HCEC 1CT (cell line): Measurements from ENCODE around the gene RCAN1.

Experiments used
- DNase-seq: peaks from one replicate; pipeline ENCODE4 v3.0.0-alpha.2; 2017

Gene RCAN1

GRCh38 chr21:34614628-34615486, at the start of gene RCAN1:
Gene RCAN1, minus strand, starts transcription at chr21:34615113. Its CDS starts 102 bp downstream, at chr21:34615011.
- DNase-seq: peak; percentile 92

- no peak for DNase-seq
These were observed 46.9 kb upstream of the RCAN1 start for GRCh38 chr21:34661848-34662247.

- no peak for DNase-seq
These were observed 38.6 kb upstream of the RCAN1 start for GRCh38 chr21:34653522-34653921.

GRCh38 chr21:34651642-34652041, 36.7 kb upstream of the RCAN1 start:
- no peak for DNase-seq

- no peak for DNase-seq
These were observed 36.0 kb upstream of the RCAN1 start for GRCh38 chr21:34650861-34651431.

- no peak for DNase-seq
These were observed 34.5 kb upstream of the RCAN1 start for GRCh38 chr21:34649400-34649799.

GRCh38 chr21:34648739-34649297, 33.9 kb upstream of the RCAN1 start:
- DNase-seq: no peak

GRCh38 chr21:34647555-34647954, 32.6 kb upstream of the RCAN1 start:
- no peak for DNase-seq

- no peak for DNase-seq
These were observed 29.9 kb upstream of the RCAN1 start for GRCh38 chr21:34644825-34645224.

- no peak for DNase-seq
These were observed 27.5 kb upstream of the RCAN1 start for GRCh38 chr21:34642211-34643075.

- DNase-seq: peak; percentile 69
These were observed 25.9 kb upstream of the RCAN1 start for GRCh38 chr21:34640858-34641257.

- peak; percentile 26 for DNase-seq
These were observed 25.2 kb upstream of the RCAN1 start for GRCh38 chr21:34639882-34640788.

- no peak for DNase-seq
These were observed 24.3 kb upstream of the RCAN1 start for GRCh38 chr21:34639250-34639649.

- DNase-seq: no peak
These were observed 22.0 kb upstream of the RCAN1 start for GRCh38 chr21:34636961-34637360.

- no peak for DNase-seq
These were observed 20.4 kb upstream of the RCAN1 start for GRCh38 chr21:34635307-34635706.

GRCh38 chr21:34632498-34632897, 17.6 kb upstream of the RCAN1 start:
- no peak for DNase-seq

GRCh38 chr21:34630536-34631143, 15.7 kb upstream of the RCAN1 start:
- peak; percentile 45 for DNase-seq

GRCh38 chr21:34626131-34626530, 11.2 kb upstream of the RCAN1 start:
- no peak for DNase-seq

- DNase-seq: no peak
These were observed 10.2 kb upstream of the RCAN1 start for GRCh38 chr21:34625030-34625593.

GRCh38 chr21:34623516-34623915, 8.6 kb upstream of the RCAN1 start:
- DNase-seq: no peak
